GM12801 (cell line): ENCODE data around the gene BGLAP.

Source experiments
- TF ChIP-seq, protein P1 (sequence below): IDR thresholded peaks from one replicate; pipeline ENCODE4 v1.5.1; 2011; ENCODE audit warnings: control low read depth; ENCODE audit not compliant: insufficient read length; ENCODE audit errors: extremely low read depth

BGLAP gene

GRCh38 chr1:156247460-156248322 is 5.7 kb downstream of the BGLAP start, which contains the start of gene PAQR6:
TSS of gene PAQR6 (minus strand) at chr1:156248056. CDS start at chr1:156246731, 1,325 bp downstream.
- TF ChIP-seq, protein P1, sequence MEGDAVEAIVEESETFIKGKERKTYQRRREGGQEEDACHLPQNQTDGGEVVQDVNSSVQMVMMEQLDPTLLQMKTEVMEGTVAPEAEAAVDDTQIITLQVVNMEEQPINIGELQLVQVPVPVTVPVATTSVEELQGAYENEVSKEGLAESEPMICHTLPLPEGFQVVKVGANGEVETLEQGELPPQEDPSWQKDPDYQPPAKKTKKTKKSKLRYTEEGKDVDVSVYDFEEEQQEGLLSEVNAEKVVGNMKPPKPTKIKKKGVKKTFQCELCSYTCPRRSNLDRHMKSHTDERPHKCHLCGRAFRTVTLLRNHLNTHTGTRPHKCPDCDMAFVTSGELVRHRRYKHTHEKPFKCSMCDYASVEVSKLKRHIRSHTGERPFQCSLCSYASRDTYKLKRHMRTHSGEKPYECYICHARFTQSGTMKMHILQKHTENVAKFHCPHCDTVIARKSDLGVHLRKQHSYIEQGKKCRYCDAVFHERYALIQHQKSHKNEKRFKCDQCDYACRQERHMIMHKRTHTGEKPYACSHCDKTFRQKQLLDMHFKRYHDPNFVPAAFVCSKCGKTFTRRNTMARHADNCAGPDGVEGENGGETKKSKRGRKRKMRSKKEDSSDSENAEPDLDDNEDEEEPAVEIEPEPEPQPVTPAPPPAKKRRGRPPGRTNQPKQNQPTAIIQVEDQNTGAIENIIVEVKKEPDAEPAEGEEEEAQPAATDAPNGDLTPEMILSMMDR: no peak

GRCh38 chr1:156248323-156248683 is 6.3 kb downstream of the BGLAP start:
- TF ChIP-seq, protein P1: no peak

DNA sequence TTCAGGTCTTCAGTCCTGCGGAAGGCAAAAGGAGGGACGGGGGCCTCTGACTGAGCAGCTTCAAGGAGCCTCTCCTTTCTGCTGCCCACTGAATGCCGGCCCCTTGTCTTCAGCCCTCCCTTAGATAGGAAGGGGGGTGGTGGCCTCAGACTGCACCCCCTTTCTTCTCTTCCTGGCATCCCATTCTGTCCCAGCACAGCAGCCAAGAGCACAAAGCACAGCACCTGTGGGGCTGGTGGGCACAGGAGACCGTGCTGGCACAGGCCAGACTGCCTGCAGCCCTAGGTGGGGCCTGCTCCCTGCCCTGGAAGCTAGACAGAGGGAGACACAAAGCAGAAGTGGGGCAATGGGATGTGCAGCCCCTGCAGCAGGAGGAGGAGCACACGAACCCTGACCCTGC is 7.6 kb downstream of the BGLAP start:
- TF ChIP-seq, protein P1: no peak

DNA sequence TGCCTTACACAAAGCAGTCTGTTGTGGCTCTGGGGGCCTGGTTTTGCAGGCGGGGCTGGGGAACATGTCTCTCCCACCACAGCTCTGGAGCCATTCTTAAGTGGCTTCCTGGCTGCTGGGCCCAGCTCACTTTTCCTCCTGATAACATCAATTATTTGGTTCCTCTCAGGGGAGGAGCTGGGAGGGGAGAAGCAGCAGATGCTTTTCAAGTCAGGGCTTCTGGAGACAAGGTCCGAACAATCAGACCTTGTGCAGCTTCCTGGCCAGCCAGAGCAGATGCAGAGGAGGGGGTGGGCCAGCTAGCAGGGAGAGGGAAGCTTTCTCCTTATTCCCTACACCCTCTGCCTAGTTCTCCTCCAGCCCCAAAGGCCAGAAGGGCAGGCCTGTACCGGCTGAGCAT is 9.5 kb downstream of the BGLAP start:
- TF ChIP-seq, protein P1: no peak

DNA sequence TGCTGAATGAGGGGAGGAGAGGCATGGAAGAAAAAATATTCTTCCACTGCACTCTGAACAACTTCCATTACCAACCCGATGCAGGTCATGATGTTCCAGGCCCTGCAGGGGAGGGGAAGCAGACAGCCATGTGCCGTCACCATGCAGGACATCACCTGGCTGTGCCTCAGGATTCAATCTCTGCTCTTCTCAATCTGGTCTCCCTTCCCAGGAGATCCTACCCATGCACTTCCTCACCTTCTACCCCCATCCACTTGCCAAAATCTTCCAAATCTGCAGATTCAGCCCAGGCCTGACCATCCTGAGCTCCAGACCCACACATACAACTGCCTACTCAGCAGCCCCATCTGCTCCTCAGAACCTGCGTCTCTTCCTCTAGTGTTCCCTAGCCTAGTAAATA is 11.7 kb downstream of the BGLAP start:
- TF ChIP-seq, protein P1: no peak

DNA sequence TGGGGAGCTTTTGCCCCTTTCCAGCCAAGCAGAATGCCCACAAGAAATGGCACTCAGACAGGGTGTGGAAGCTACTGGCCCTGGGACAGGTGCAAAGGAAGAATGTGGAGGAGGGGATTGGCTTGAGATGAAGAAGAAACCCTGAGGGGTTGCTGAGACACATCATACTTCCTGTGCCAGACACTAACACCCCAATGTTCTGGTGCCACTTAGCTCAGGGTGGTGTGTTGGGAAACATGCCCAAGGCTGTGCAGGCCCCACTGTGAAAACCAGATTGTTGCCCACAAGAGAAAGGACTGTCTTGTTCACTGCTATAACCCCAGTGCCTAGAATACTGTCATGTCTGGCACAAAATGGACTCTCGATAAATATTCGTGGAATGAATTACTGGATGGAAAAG is 15.7 kb downstream of the BGLAP start:
- TF ChIP-seq, protein P1: no peak

- TF ChIP-seq, protein P1: no peak
Observed at GRCh38 chr1:156258859-156259258, 16.9 kb downstream of the BGLAP start.
